Spleen (tissue), 7 donors: ENCODE measurements around the gene HGFAC.

ENCODE experiments used
- POLR2AphosphoS5 ChIP-seq, 3 donors: sonication (generic); formaldehyde crosslinking; IDR thresholded peaks; one replicate each; pipeline ENCODE4 v1.5.1; 2017; ENCODE audit warnings: antibody characterized with exemption in 3 of 3
- TF ChIP-seq, protein P1 (sequence below), 11 experiments: fragments of 200-600 bp in 7 of 11; fragments of 450-650 bp in 4 of 11; sonication (generic) in 4 of 11; IDR thresholded peaks in 8 of 11; conservative IDR thresholded peaks in 3 of 11; 1 replicate in 7 of 11; 2 replicates in 4 of 11; pipeline versions ENCODE4 v1.4.0 to v1.8.0; 2016 to 2021; ENCODE audit warnings: antibody characterized with exemption in 11 of 11, inconsistent platforms in 4 of 11, mild to moderate bottlenecking in 1 of 11
- donor health status: DM: no; HTN: no; CAD: no; lungs with moderate emphysema.
- donor health status: DM: no; HTN: no; CAD: no.
- donor health status: DM: no; HTN: no; CAD: no.

DNA sequence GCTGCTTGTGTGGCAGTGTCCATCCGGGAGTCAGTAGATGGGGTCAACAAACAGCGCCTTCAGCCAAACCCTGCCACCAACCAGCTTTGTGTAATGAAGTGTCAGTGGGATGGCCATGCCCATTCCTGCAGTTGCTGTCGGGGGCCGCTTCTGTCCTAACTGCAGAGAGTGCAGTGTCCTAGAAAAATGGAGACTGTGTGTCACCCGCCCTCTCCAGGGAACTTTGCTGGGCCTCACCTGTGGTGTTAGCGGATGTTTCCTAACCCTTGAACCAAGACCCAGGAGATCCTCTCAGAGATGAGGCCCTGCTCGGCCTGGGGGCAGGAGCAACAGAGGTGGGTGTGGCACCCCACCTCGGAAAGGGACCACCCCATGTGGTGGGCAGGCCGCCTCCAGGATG is 35.3 kb upstream of the HGFAC start:
- no peak for TF ChIP-seq POLR2AphosphoS5 (IDR thresholded peaks at IDR 0.05)
- TF ChIP-seq, protein P1, sequence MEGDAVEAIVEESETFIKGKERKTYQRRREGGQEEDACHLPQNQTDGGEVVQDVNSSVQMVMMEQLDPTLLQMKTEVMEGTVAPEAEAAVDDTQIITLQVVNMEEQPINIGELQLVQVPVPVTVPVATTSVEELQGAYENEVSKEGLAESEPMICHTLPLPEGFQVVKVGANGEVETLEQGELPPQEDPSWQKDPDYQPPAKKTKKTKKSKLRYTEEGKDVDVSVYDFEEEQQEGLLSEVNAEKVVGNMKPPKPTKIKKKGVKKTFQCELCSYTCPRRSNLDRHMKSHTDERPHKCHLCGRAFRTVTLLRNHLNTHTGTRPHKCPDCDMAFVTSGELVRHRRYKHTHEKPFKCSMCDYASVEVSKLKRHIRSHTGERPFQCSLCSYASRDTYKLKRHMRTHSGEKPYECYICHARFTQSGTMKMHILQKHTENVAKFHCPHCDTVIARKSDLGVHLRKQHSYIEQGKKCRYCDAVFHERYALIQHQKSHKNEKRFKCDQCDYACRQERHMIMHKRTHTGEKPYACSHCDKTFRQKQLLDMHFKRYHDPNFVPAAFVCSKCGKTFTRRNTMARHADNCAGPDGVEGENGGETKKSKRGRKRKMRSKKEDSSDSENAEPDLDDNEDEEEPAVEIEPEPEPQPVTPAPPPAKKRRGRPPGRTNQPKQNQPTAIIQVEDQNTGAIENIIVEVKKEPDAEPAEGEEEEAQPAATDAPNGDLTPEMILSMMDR (IDR thresholded peaks at IDR 0.05 in 8 of 11, conservative IDR thresholded peaks at IDR 0.05 in 3 of 11), result no peak
